NCI-H526 (cell line): ENCODE results near the gene SMCO2.
A peak's percentile ranks its signal among the peaks of the same experiment; 100 is the strongest.

Experiments used
- DNase-seq, 2 experiments: peaks; one replicate each; lab custom pipeline; 2025; lab: John Stamatoyannopoulos, UW

Gene SMCO2

GRCh38 chr12:27446436-27446835 is at the start of gene SMCO2:
TSS of gene SMCO2 (plus strand) at chr12:27446736. CDS start at chr12:27470632, 23,896 bp downstream.
- DNase-seq: no peak

- DNase-seq: no peak
Observed at GRCh38 chr12:27398466-27398865, 48.1 kb upstream of the SMCO2 start.

- no peak for DNase-seq
Observed at GRCh38 chr12:27399074-27399473, 47.5 kb upstream of the SMCO2 start.

DNA sequence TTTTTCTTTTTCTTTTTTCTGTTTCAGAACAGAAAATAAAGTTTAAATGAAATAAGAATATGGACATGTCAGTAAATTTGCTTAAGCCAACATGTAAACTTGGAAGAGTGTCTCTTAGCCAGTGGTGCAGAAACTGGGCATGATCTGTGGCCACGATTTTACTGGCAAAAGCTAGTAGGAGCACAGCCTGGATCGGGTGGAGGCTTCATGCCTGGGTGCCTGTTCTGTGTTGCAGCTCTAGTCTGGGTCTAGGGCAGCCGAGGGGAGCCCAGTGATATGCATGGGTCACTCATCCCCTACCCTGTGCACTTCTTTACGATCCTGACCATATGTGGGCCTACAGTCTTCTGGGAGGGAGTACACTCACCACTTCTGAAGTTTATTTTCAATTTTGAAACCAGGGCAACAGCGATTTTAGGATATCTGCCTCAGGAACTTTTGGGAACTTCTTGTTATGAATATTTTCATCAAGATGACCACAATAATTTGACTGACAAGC is 45.6 kb upstream of the SMCO2 start:
- DNase-seq: peak; percentile 96 to 98

GRCh38 chr12:27412047-27412446 is 34.5 kb upstream of the SMCO2 start:
- DNase-seq: no peak

DNA sequence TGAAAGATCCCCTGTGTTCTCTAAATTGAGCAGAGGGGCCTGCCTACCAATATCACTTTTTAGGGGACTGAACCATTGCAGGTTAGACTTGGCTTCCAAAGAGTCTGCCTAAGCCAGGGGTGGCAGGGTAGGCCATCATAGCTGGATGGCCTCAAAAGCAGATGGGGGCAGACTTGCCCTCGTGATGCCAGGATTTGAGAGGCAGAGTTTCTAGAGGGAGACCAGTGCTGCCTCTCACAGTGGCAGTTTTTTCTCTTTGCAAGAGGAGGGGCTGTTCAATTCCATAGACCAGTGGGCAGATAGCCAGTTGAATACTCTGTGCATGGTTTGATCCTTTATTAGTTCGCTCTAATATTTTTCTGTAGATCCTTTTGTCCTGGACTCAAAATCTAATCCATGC is 23.8 kb upstream of the SMCO2 start:
- peak in 1 of 2 experiments; percentile 12 for DNase-seq

DNA sequence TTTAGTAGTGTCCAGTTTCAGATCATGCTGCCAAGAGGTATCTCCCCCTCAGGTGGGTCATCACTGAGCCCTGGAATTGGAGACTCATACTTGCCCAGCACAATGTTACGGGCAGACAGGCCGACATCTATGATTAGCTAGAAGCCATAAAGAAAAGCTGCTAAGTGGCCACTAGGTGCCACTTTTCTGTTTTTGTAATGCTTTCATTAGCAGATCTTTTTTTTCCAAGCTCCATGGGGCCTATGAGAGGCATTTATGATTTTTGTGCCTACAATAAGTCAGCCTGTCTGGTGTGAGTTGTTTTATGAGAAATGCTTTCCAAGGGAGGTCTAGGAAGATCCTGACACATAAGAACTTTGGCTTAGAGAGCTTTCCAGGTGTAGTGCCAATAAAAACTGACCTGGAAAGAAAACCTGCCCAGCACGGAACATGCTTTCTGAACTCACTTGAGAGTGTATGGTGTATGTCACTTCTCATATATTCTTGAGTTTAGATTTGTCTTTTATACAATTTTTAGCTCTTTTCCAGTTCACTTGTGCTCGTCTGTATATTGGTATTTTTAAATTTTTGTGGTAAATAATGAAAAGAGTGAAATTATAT is 21.8 kb upstream of the SMCO2 start:
- peak; percentile 62 to 84 for DNase-seq

DNA sequence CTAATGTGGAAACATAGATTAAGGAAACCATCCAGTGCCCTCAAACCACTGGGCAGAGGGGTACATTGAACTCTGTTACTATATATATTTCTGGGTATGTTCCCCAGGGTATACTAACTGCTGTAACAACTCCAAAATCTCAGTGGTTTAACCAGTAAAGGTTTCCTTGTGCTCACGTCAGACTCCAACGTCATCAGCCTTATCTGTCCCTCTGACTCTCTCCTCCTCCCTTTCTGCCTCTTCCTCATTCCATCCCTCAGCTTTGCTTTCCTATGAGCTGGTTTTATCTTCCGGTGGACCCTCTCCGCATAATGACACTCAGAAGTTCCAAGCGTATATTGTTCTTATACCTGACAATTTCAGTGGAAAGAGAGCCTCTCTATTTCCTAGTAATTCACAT is 21.2 kb upstream of the SMCO2 start:
- DNase-seq: no peak

DNA sequence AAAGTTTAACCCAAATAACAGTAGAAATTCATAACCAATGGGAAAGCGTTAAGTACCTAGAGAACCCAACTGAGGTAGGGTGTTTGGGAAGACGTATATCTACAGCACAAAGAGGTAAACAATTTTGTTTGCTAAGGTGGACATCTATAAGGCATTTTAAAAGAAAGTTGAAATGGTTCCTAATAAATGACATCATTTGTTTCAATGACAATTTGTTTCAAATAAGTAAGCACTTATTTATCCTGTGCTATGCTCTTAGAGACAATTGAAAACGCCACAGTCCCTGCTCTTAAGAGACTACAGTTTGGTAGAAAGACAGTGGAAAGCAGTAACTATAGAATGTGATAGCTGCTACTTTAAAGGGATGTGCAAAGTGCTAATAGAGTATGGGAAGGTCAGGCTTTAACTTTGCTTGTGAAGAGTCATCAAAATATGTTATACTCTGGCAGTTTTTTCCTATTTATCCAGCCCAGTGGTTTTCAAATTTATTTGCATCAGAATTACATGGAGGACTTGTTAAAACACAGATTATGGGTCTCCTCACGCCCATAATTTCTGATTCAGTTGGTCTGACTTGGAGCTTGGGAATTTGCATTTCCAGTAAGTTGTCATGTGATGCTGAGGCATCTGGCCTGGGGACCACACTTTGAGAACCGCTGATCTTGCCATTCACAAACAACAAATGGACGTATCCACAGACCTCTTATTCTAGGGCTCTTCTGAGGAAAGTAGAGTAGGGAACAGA is 19.6 kb upstream of the SMCO2 start:
- DNase-seq: peak; percentile 88 to 92

- DNase-seq: no peak
Observed at GRCh38 chr12:27427824-27428223, 18.7 kb upstream of the SMCO2 start.

GRCh38 chr12:27428466-27428865 is 18.1 kb upstream of the SMCO2 start:
- no peak for DNase-seq

DNA sequence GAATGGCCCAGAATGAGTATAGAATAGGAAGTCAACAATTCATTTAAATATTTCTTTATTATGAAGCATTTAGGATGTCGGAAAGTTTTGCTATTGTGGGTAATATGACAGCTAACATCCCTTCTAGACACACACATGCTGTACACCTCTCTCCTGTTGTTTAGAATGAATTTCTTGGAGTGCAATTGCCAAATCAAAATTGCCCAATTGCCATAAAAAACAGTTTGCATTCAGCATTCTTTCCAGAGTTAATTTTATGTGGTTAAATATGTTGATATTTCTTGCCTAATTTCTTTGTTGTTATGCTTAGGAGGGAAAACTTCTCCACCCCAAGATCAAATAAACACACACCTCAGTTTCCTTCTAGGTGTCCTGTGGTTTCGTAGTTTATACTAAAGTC is 16.9 kb upstream of the SMCO2 start:
- no peak for DNase-seq

DNA sequence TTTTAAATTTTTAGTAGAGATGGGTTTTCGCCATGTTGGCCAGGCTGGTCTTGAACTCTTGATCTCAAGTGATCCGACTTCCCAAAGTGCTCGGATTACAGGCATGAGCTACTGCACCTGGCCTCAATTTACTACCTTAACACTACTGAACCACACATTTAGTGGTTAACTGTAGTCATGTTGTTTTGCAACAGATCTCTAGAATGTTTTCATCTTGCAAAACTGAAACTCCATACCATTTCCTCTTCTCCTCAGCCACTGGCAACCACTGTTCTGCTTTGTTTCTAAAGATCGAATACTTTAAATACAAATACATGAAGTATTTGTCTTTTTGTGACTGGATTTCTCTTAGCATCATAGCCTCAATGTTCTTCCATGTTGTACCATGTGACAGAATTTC is 15.4 kb upstream of the SMCO2 start:
- DNase-seq: no peak

DNA sequence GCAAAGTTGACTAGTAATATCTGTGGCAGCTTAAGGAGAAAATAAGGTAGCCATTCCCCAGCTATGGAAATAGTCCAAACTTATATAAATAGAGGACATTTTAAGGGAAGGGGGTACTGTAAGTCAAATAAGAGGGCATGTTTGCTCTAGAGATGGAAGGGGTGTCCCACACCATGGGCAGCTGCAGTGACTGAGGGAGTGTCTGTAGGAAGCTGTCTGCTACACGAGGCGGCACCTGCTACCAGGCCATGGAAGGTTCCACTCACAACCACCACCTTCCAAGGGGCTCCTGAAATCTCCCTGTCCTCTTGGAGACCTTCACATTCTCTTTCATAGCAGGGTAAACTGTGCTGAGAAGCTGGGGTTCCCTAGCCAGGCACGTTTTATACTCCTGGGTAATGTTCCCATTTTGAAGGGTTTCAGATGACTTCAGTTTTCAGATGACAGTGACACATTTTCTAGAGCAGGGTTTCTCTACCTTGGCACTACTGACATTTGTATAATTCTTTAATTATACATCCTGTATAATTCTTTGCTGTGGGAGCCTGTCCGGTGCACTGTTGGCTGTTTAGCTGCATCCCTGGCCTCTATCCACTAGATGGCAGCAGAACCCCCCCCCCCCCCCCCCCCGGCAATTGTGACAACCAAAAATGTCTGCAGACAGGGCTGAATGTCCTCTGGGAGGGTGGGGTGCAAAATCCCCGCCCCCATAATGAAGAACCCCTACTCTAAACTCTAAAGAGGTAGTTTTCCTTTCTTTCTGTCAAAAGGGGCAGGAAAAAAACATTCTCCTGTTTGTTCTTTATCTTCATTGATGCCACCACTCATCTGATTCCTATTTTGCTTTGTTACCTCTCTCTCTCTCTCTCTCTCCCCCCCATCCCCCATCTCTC is 11.6 kb upstream of the SMCO2 start:
- DNase-seq: peak in 1 of 2 experiments; percentile 48

DNA sequence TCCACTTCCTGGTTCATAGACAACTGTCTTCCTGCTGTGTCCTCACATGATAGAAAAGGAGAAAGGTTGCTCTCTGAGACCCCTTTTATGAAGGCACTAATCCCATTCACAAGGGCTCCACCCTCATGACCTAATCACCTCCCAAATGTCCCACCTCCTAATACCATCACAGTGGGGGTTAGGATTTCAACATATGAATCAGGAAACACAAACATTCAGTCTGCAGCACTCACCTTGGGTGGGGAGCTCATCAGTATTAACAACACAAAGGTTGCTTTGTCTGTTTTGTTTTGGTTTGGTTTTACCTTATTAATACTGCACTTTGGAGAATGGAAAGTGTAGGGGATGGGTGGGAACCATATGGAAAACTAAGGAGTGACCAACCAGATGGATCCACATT is 10.5 kb upstream of the SMCO2 start:
- peak in 1 of 2 experiments; percentile 26 for DNase-seq

- no peak for DNase-seq
Observed at GRCh38 chr12:27436768-27437167, 9.8 kb upstream of the SMCO2 start.

GRCh38 chr12:27437839-27438238 is 8.7 kb upstream of the SMCO2 start:
- DNase-seq: no peak

DNA sequence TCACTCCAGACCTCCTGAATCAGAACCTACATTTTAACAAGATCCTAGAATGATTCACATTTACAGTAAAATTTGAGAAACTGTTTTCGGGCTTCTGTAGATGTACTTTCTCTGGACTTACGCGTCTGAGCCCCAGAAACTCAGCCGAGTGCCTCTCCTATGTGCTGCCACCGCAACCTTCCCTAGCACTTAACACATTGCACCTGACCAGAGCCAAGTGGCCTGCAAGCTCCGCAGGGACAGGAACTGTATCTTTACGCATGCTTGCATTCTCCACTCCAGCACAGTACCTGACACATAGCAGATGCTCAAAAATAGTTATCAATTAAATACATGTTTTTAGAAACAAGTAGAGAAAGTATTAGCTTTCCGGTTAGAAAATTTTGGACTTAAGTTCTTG is 1.2 kb downstream of the SMCO2 start:
- DNase-seq: no peak

GRCh38 chr12:27449026-27449425 is 2.5 kb downstream of the SMCO2 start:
- DNase-seq: peak; percentile 91 to 92

- peak in 1 of 2 experiments; percentile 38 for DNase-seq
Observed at GRCh38 chr12:27449893-27450534, 3.5 kb downstream of the SMCO2 start.

DNA sequence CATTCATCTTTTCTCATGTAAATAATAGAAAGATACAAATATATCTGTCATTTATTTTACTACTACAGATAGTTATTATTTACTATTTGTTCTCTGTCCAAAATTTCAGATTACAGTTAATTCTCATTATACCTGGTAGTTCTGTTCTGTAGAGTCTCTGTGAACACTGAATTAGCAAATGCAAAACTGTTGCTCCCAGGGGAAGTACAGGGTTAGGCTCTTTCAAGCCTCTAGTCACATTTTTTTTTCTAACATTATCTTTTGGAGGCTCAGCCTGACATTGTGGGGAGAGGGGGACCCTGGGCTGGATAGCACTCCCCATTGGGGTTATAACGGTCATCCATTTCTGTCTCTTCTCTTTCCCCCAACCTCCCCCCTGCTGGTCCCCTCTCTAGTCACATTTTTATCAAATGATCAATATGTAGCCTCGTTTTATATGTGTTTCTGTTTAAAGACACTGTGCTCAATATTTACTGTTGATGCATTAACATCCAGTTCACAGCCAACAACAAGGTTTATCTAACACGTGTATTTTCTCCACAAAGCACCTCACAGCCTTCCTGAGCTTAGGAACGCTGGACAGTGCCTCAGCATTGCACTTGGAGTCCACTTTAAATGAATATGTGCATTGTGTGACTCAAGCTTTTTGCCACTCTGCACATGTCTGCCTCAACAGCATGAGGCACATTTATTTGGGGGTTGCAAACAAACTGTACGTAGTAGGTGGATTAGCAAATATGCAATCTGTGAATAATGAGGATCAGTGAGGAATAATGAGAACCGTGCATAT is 4.7 kb downstream of the SMCO2 start:
- DNase-seq: peak in 1 of 2 experiments; percentile 68
